ENCODE results near the gene UBASH3A.

UBASH3A gene

GRCh38 chr21:42413500-42413899 is 9.8 kb downstream of the UBASH3A start:
- no peak overlapping the region for H3K27ac ChIP-seq
- TF ChIP-seq ZFX (IDR thresholded peaks at IDR 0.05) (no peak), CTCF (conservative IDR thresholded peaks at IDR 0.05) (no peak)

- H3K27ac ChIP-seq = no peak overlapping the region
- no peak for TF ChIP-seq ZFX (IDR thresholded peaks at IDR 0.05)
- no peak for TF ChIP-seq CTCF (conservative IDR thresholded peaks at IDR 0.05)
Measured at GRCh38 chr21:42414066-42414465, 10.4 kb downstream of the UBASH3A start.

- TF ChIP-seq ZFX (IDR thresholded peaks at IDR 0.05) (no peak), CTCF (conservative IDR thresholded peaks at IDR 0.05) (no peak)
- no peak overlapping the region for H3K27ac ChIP-seq
Measured at GRCh38 chr21:42414553-42414927, 10.8 kb downstream of the UBASH3A start.

GRCh38 chr21:42414928-42415769 is 11.4 kb downstream of the UBASH3A start:
- no peak overlapping the region for H3K27ac ChIP-seq
- TF ChIP-seq CTCF (conservative IDR thresholded peaks at IDR 0.05) = no peak

- no peak overlapping the region for H3K27ac ChIP-seq
- TF ChIP-seq ZFX (IDR thresholded peaks at IDR 0.05) (no peak), CTCF (conservative IDR thresholded peaks at IDR 0.05) (no peak)
Measured at GRCh38 chr21:42417533-42417932, 13.8 kb downstream of the UBASH3A start.

GRCh38 chr21:42418886-42419285 is 15.2 kb downstream of the UBASH3A start:
- no peak for TF ChIP-seq ZFX (IDR thresholded peaks at IDR 0.05)
- TF ChIP-seq CTCF (conservative IDR thresholded peaks at IDR 0.05) = no peak
- H3K27ac ChIP-seq = no peak overlapping the region

GRCh38 chr21:42419845-42420244 is 16.1 kb downstream of the UBASH3A start:
- no peak for TF ChIP-seq ZFX (IDR thresholded peaks at IDR 0.05)
- TF ChIP-seq CTCF (conservative IDR thresholded peaks at IDR 0.05) = no peak
- no peak overlapping the region for H3K27ac ChIP-seq
